NCI-H1417 (cell line): ENCODE results near the gene IRF3.

Source experiments
- DNase-seq, 3 experiments: peaks; one replicate each; lab custom pipeline; 2025; lab: John Stamatoyannopoulos, UW

Gene IRF3

GRCh38 chr19:49687566-49688316 is 22.1 kb upstream of the IRF3 start:
- DNase-seq = no peak

GRCh38 chr19:49687150-49687549 is 21.5 kb upstream of the IRF3 start:
- no peak for DNase-seq

GRCh38 chr19:49686503-49687088 is 20.9 kb upstream of the IRF3 start:
- DNase-seq = no peak

GRCh38 chr19:49685845-49686332 is 20.2 kb upstream of the IRF3 start:
- DNase-seq = no peak

GRCh38 chr19:49684983-49685553 is 19.4 kb upstream of the IRF3 start:
- DNase-seq = no peak

- DNase-seq = no peak
Observed at GRCh38 chr19:49684251-49684982, 18.8 kb upstream of the IRF3 start.

GRCh38 chr19:49683814-49684250 is 18.2 kb upstream of the IRF3 start:
- no peak for DNase-seq

- DNase-seq = no peak
Observed at GRCh38 chr19:49682274-49682673, 16.6 kb upstream of the IRF3 start.

- no peak for DNase-seq
Observed at GRCh38 chr19:49681830-49682229, 16.2 kb upstream of the IRF3 start.

- peak; percentile 81 to 92 (median 91) for DNase-seq
Observed at GRCh38 chr19:49680421-49681351, 15.0 kb upstream of the IRF3 start.

- no peak for DNase-seq
Observed at GRCh38 chr19:49679771-49680413, 14.2 kb upstream of the IRF3 start.

- no peak for DNase-seq
Observed at GRCh38 chr19:49678985-49679770, 13.5 kb upstream of the IRF3 start.

- peak; percentile 58 to 79 (median 68) for DNase-seq
Observed at GRCh38 chr19:49677901-49678674, 12.4 kb upstream of the IRF3 start.

- DNase-seq = peak in 2 of 3 experiments; percentile 47 to 63
Observed at GRCh38 chr19:49677231-49677900, 11.7 kb upstream of the IRF3 start, which contains the start of gene PRMT1. PRMT1 (plus strand) TSS chr19:49677271; CDS start chr19:49677281, 10 bp downstream.

- DNase-seq = peak; percentile 99 to 100 (median 100)
Observed at GRCh38 chr19:49676784-49677230, 11.2 kb upstream of the IRF3 start.

GRCh38 chr19:49676136-49676783 is 10.6 kb upstream of the IRF3 start:
- peak in 2 of 3 experiments; percentile 96 to 97 for DNase-seq

- DNase-seq = peak; percentile 70 to 80 (median 73)
Observed at GRCh38 chr19:49672131-49672919, 6.7 kb upstream of the IRF3 start.
